D721Med (cell line): ENCODE data around the gene ZC2HC1C.
A peak's percentile ranks its signal among the peaks of the same experiment; 100 is the strongest.

Experiments
- DNase-seq: peaks from one replicate; pipeline ENCODE4 v3.0.0; 2011; ENCODE audit warnings: low spot score; ENCODE audit not compliant: insufficient read length
- FAIRE-seq: peaks from 2 replicates; lab custom pipeline; 2011; peaks lifted over from hg19 to GRCh38; lab: Jason Lieb, UNC
- CTCF ChIP-seq: IDR thresholded peaks from 2 replicates; pipeline ENCODE4 v1.5.1; 2012; ENCODE audit warnings: mild to moderate bottlenecking, control low read depth; ENCODE audit not compliant: insufficient read depth; ENCODE audit errors: missing control alignments

The ZC2HC1C gene

GRCh38 chr14:75046275-75046674 lies 23.2 kb upstream of the ZC2HC1C start:
- TF ChIP-seq CTCF: no peak
- DNase-seq (no peak), FAIRE-seq (no peak)

- FAIRE-seq (no peak), DNase-seq (no peak)
- TF ChIP-seq CTCF: no peak
Observed at GRCh38 chr14:75046899-75047298, 22.5 kb upstream of the ZC2HC1C start.

- TF ChIP-seq CTCF: no peak
- FAIRE-seq: no peak
- no peak for DNase-seq
Observed at GRCh38 chr14:75047506-75047905, 21.9 kb upstream of the ZC2HC1C start.

GRCh38 chr14:75048101-75048500 lies 21.3 kb upstream of the ZC2HC1C start:
- DNase-seq: no peak
- TF ChIP-seq CTCF: no peak
- no peak for FAIRE-seq

GRCh38 chr14:75049136-75049535 lies 20.3 kb upstream of the ZC2HC1C start:
- FAIRE-seq: no peak
- TF ChIP-seq CTCF: no peak

GRCh38 chr14:75049731-75050201 lies 19.7 kb upstream of the ZC2HC1C start:
- no peak for TF ChIP-seq CTCF
- DNase-seq (no peak), FAIRE-seq (no peak)

More at GRCh38 chr14:75049136-75049535, 20.3 kb upstream of the ZC2HC1C start:
- no peak for DNase-seq

GRCh38 chr14:75050852-75051555 lies 18.4 kb upstream of the ZC2HC1C start, which contains the start of gene MLH3:
Gene MLH3, minus strand, starts transcription at chr14:75051467. Its CDS starts 1,812 bp downstream, at chr14:75049655.
- DNase-seq (peak; percentile 63), FAIRE-seq (no peak)
- TF ChIP-seq CTCF: no peak
